ENCODE results near the gene UBE3C.

UBE3C gene

DNA sequence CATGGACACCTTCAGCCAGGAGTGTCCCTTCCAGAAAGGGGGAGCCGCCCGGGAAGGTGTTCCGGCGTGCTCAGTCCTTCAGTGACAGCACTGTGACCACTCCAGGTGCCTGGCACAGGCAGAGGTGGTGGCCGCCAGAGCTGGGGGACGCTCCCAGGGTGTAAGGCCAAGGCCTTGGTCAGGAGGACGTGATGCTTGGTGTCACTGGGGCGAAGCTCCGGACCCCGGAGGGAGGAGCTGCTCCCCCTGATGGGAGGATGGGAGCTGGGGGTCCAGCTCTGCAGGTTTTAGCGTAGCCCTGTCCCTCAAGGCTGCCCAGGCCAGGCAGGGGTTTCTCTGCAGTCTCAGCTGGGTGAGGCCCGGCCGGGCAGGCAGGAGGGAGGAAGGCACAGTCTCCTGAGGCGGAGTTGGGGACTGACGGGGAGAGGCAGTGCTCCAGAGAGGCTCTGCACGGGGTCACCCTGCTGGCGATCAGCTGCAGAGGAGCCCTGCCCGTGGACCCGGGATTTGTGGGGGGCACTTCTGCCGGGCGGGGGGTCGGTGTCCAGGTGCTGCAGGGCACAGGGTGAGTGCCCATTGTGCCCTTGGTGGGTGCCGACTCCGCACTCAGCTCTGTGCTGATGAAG lies 141.6 kb downstream of the UBE3C start:
- TF ChIP-seq, protein P1, sequence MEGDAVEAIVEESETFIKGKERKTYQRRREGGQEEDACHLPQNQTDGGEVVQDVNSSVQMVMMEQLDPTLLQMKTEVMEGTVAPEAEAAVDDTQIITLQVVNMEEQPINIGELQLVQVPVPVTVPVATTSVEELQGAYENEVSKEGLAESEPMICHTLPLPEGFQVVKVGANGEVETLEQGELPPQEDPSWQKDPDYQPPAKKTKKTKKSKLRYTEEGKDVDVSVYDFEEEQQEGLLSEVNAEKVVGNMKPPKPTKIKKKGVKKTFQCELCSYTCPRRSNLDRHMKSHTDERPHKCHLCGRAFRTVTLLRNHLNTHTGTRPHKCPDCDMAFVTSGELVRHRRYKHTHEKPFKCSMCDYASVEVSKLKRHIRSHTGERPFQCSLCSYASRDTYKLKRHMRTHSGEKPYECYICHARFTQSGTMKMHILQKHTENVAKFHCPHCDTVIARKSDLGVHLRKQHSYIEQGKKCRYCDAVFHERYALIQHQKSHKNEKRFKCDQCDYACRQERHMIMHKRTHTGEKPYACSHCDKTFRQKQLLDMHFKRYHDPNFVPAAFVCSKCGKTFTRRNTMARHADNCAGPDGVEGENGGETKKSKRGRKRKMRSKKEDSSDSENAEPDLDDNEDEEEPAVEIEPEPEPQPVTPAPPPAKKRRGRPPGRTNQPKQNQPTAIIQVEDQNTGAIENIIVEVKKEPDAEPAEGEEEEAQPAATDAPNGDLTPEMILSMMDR (IDR thresholded peaks at IDR 0.05; ENCODE audit: low read depth, low read length, missing control alignments): no peak
- H3K4me3 ChIP-seq (ENCODE audit: low read depth, low read length): no peak overlapping the region
- no peak for DNase-seq (ENCODE audit: low read depth)

DNA sequence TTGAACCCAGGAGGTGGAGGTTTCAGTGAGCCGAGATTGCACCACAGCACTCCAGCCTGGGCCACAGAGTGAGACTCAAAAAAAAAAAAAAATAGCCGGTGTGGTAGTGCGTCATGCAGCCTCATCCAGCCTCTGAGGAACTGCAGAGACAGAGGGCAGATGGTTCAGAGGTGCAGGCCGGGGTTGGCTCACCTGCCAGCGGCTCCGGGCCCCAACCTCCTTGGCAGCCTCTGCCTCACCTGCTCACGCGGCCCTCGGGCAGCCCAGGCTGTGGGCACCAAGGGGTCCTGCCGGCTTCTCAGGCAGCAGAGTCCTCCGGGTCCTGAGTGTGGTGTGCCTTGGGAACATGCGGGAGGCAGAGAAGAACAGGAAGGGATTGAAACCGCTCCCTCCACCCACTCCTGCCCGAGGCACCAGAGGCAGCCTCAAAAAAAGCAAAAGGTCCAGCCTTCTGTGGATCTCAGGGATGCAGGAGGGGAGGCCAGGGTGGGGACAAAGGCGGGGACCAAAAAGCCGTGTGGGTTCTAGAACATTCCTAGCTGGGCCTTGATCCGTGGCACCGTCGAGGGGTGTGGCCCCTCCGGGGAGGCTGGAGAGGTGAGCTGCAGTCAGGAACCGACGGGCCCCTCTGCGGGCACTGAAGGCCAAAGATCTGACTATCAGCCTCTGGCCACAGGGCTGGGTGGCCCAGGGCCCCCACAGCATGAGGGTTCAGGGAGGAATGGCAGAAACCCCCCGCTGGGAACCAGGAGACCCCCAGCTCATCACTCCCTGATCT lies 142.7 kb downstream of the UBE3C start:
- no peak for DNase-seq (ENCODE audit: low read depth)
- H3K4me3 ChIP-seq (ENCODE audit: low read depth, low read length): no peak overlapping the region
- TF ChIP-seq, protein P1 (IDR thresholded peaks at IDR 0.05; ENCODE audit: low read depth, low read length, missing control alignments): no peak

DNA sequence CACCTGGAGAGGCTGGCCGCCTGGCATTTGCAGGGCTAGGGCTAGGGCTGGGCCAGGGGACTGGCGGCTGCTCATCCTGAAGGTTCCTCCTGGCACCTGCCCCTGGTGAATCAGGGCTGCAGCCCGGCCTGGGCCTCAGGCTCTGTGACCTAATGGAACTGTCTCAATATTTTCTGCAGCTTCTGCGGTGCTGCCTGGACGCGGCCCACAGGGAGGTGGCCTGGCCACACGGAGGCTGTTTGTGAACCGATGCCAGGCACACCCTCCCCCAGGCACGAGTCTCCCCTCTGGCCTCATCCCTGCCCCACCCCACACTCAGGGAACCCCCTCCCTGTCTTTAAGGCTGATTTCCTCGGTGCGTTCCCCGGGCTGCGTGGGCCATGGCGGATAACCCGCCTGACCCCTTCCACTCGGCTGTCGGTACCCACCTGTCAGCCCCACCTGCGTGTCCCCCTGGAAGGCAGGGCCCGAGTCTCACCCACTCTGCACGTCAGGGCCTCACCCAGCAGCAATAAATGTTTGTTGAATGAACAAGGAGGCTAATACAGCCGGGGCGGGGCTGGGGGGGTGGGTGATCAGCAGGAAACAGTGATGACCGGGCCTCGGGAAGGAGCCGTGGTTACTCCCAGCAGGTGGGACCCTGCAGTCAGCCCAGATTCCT lies 143.5 kb downstream of the UBE3C start:
- DNase-seq (ENCODE audit: low read depth): no peak
- no peak overlapping the region for H3K4me3 ChIP-seq (ENCODE audit: low read depth, low read length)
- TF ChIP-seq, protein P1 (IDR thresholded peaks at IDR 0.05; ENCODE audit: low read depth, low read length, missing control alignments): no peak

DNA sequence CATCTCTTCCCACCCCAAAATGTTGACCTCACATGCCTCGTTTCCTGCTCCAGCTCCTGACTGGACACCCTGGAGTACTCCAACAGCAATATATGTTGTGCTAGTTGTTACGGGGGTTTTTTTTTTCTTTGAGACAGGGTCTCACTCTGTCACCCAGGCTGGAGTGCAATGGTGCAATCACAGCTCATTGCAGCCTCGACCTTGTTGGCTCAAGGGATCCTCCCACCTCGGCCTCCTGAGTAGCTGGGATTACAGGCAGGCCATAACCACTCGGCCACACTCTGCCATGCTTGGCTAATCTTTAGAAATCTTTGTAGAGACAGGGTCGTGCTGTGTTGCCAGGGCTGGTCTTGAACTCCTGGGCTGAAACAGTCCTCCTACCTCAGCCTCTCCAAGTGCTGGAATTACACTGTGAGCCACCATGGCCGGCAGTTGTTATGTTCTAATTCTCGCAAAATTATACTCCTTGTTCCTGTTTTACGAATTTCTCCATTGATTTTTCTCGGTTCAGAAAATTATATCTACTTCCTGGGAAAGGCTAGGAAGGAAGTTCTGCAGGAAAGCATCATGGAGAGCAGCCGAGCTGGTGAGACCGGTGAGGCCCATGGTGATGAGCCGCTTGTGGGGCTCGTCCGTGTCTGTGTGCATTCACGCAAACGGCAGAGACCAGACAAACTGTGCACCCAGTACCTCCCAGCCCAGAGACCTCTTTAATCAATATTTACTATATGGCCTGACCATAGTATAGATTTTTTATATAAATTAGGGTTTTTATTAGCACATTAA lies 145.7 kb downstream of the UBE3C start:
- H3K4me3 ChIP-seq (ENCODE audit: low read depth, low read length): no peak overlapping the region
- TF ChIP-seq, protein P1 (IDR thresholded peaks at IDR 0.05; ENCODE audit: low read depth, low read length, missing control alignments): no peak
- DNase-seq (ENCODE audit: low read depth): no peak

DNA sequence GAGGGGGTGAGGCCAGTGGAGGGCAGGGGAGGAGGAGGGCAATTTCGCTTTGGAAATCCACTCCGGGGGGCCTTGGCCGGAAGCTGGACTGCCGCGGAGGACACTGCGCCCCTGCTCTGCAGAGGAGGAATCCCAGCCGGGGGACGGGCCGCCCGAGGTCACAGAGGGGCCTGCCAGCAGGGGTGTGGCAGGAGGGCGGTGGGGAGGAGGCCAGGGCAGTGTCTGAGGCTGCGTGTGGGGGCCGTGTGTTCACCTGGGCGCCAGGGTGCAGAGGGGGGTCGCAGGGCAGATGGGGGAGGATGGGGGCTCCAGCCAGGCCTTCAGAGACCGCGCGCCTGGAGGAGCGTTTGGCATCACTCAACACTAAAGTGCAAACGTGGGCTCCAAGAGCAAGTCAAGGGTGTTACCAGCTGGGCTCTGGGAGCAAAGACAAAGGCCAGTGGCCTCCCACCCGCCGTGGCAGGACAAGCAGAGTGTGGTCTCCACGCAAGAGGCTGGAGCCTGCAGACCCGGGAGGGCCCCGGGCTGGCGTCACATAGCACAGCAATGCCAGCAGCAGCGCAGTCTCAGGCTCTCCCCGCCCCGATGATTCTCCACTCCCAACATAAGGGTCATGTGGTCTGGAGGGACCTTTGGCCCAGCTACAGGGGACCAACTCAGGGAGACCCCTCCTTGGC lies 152.8 kb downstream of the UBE3C start:
- H3K4me3 ChIP-seq (ENCODE audit: low read depth, low read length): no peak overlapping the region
- TF ChIP-seq, protein P1 (IDR thresholded peaks at IDR 0.05; ENCODE audit: low read depth, low read length, missing control alignments): no peak
- DNase-seq (ENCODE audit: low read depth): no peak

DNA sequence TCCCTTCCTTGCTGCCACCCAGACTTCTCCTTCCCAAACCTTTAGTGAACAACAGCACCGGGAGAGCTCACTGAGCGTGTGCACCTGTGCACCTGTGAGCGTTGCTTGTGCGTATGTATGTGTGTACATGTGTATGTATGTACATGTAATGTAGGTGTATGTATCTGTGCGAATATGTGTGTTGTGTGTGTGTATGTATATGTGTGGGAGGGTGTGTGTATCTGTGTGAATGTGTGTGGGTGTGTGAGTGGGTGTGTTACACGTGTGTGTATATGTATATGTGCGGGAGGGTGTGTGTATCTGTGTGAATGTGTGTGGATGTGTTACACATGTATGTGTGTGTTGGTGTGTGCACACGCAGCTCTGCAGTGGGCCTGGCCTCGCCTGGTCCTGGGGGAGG lies 153.5 kb downstream of the UBE3C start:
- TF ChIP-seq, protein P1 (IDR thresholded peaks at IDR 0.05; ENCODE audit: low read depth, low read length, missing control alignments): no peak
- DNase-seq (ENCODE audit: low read depth): no peak
- H3K4me3 ChIP-seq (ENCODE audit: low read depth, low read length): no peak overlapping the region
